Measurements from ENCODE around the gene TAGLN3. TPM values are rescaled to one million over a fixed set of nuclear protein-coding genes. Genes with fewer than 3 reads are reported as not detected.

Gene TAGLN3
- total and polyA plus RNA-seq, 11 donors: 0.25 to 1.7 (median 0.77) TPM; not detected in 4

DNA sequence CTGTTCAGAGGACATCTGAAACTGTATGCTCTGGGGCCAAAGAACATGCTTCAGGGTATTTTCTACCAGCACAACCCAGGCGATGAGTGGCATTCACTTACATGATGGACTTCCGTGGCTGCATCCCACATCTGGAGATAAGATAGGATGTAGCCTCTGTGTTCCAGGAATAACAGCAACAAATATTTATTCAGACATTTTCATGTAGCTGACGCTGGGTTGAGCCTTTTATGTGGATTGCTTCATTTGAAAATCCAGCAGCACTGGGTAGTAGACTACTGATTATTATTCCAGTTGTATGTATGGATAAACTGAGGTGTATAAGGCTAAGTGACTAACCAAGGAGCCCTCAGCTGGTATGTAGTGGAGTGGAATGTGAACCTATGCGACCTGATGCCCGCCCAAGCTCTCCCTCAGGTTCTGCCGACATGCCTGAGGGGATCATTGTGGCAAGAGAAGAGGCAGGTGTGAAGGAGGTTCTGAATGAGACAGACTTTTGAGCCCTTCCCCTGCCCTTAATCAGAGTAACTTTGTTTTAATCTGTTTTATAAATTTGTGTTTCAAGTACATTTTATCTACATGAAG lies 45.8 kb upstream of the TAGLN3 start:
- Histone ChIP-seq H3K36me3 (peaks cover 0 to 100% (median 29%) of the 10 kb centered on the region in 9 donors), H3K4me3 (no peak overlapping the region), H3K27me3 (no peaks in the 10 kb centered on the region), H3K9me3 (no peaks in the 10 kb centered on the region), H3K27ac (no peak overlapping the region), H3K4me1 (peaks cover 0 to 27% (median 9%) of the 10 kb centered on the region in 12 donors)
- intact Hi-C loops (cut with DNase I): loop anchor here in 1 of 10 donors (5.0 kb wide), 1 partner anchor 36 kb away; no protein-coding TSS in a partner anchor
- WGBS, 4 donors: 50 to 58% (median 55%) methylated on average over 6 of the region's 6 CpGs
- peak in 1 of 4 donors; percentile 29 for ATAC-seq
- DNase-seq: no peak
- TF ChIP-seq, protein P1, sequence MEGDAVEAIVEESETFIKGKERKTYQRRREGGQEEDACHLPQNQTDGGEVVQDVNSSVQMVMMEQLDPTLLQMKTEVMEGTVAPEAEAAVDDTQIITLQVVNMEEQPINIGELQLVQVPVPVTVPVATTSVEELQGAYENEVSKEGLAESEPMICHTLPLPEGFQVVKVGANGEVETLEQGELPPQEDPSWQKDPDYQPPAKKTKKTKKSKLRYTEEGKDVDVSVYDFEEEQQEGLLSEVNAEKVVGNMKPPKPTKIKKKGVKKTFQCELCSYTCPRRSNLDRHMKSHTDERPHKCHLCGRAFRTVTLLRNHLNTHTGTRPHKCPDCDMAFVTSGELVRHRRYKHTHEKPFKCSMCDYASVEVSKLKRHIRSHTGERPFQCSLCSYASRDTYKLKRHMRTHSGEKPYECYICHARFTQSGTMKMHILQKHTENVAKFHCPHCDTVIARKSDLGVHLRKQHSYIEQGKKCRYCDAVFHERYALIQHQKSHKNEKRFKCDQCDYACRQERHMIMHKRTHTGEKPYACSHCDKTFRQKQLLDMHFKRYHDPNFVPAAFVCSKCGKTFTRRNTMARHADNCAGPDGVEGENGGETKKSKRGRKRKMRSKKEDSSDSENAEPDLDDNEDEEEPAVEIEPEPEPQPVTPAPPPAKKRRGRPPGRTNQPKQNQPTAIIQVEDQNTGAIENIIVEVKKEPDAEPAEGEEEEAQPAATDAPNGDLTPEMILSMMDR (IDR thresholded peaks at IDR 0.05): no peak
- no peak for TF ChIP-seq POLR2A (IDR thresholded peaks at IDR 0.05)

DNA sequence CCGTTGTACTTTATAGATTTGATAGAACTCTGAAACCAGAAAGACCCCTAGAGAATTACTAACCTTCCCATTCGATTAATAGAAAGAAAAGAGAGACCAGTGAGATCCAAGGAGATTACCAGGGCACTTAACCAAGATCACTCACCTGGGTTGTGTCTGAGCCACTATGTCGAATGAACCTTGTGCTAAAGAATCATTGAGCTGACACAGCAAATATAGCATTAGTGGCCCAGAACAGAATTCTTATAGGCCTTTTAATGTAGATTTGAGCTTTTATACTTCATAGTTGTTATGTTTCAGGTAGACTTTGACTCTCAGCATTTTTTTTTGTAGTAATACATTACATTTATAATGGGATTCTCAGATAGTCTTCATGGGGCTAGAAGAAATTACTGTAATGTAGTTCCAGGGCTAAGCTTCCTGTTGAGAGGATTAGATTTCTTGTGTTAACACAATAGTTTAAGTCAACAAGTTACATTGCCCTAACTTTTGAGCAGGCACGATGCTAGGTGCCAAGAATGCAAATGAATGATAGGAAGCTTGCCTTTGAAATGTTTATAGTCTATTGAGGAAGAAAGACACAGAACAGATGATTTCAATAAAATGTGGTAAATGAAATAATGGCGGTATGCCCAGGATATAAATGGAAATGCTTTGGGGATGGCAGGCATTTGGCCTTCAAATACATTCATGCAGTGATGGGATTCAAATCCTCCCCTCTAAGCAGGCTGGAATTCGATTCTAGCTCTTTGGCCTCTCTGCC lies 44.3 kb upstream of the TAGLN3 start:
- intact Hi-C loops (cut with DNase I): loop anchor here in 1 of 10 donors (5.0 kb wide), 1 partner anchor 37 kb away; no protein-coding TSS in a partner anchor
- Histone ChIP-seq H3K4me1 (peaks cover 0 to 27% (median 9%) of the 10 kb centered on the region in 12 donors), H3K4me3 (no peak overlapping the region), H3K36me3 (peaks cover 0 to 100% (median 29%) of the 10 kb centered on the region in 9 donors), H3K9me3 (no peaks in the 10 kb centered on the region), H3K27me3 (no peaks in the 10 kb centered on the region), H3K27ac (peak overlapping the region in 2 of 12 donors; percentile 1 to 4)
- no peak for TF ChIP-seq POLR2A (IDR thresholded peaks at IDR 0.05)
- TF ChIP-seq, protein P1 (IDR thresholded peaks at IDR 0.05): no peak
- 51 to 72% (median 62%) methylated on average over 6 of the region's 6 CpGs for WGBS, 4 donors
- DNase-seq (no peak), ATAC-seq (no peak)

DNA sequence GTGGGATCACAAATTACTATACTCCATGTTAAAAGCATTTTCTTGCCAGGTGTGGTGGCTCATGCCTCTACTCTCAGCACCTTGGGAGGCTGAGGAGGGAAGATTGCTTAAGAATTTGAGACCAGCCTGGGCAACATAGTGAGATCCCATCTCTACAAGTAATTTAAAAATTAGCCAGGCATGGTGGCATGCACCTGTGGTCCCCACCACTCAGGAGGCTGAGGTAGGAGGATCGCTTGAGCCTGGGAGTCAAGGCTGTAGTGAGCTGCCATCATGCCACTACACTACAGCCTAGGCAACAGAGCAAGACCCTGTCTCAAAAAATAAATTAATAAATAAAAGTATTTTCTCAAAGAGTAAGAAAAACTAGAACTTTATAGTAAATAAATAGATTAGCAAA lies 42.8 kb upstream of the TAGLN3 start:
- no peak for TF ChIP-seq POLR2A (IDR thresholded peaks at IDR 0.05)
- TF ChIP-seq, protein P1 (IDR thresholded peaks at IDR 0.05): no peak
- WGBS, 4 donors: 91 to 100% (median 95%) methylated on average over 1 of the region's 1 CpG
- H3K36me3 ChIP-seq: peaks cover 0 to 100% (median 39%) of the 10 kb centered on the region in 9 donors
- ATAC-seq (no peak), DNase-seq (no peak)
- no peak overlapping the region for H3K4me3 ChIP-seq
- H3K27ac ChIP-seq: no peak overlapping the region
- no peaks in the 10 kb centered on the region for H3K9me3 ChIP-seq
- peaks cover 0 to 27% (median 9%) of the 10 kb centered on the region in 12 donors for H3K4me1 ChIP-seq
- H3K27me3 ChIP-seq: no peaks in the 10 kb centered on the region
- intact Hi-C loops (cut with DNase I): loop anchor here in 1 of 10 donors (5.0 kb wide), 1 partner anchor 34 kb away; no protein-coding TSS in a partner anchor

DNA sequence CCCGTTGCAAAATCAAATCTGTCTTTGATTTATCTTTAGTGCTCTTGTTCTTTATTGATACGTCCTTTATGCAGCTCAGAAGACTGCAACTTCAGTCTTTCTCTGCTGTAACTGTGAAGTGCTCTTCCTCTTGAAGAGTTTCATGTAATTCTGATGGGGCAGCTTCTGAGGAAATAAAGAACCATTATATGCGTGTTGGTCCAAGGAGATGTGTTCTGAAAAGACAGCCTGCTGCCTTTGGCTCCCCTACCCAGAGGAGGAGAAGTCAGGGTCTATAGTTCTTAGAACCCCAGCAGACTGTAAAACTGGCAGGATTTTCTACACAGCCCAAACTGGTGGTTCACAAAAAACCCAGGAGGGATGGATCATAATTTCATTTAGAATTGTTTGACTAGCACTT lies 42.3 kb upstream of the TAGLN3 start:
- DNase-seq (no peak), ATAC-seq (no peak)
- no peak overlapping the region for H3K27ac ChIP-seq
- intact Hi-C loops (cut with DNase I): loop anchor here in 1 of 10 donors (5.0 kb wide), 1 partner anchor 34 kb away; no protein-coding TSS in a partner anchor
- peaks cover 0 to 100% (median 39%) of the 10 kb centered on the region in 9 donors for H3K36me3 ChIP-seq
- H3K9me3 ChIP-seq: no peaks in the 10 kb centered on the region
- H3K4me3 ChIP-seq: no peak overlapping the region
- no peaks in the 10 kb centered on the region for H3K27me3 ChIP-seq
- no peak for TF ChIP-seq POLR2A (IDR thresholded peaks at IDR 0.05)
- TF ChIP-seq, protein P1 (IDR thresholded peaks at IDR 0.05): no peak
- 76 to 84% (median 81%) methylated on average over 3 of the region's 3 CpGs for WGBS, 4 donors
- peaks cover 0 to 27% (median 9%) of the 10 kb centered on the region in 12 donors for H3K4me1 ChIP-seq
